ENCODE data around the gene SLC41A3.
A peak's percentile ranks its signal among the peaks of the same experiment; 100 is the strongest.

The SLC41A3 gene

DNA sequence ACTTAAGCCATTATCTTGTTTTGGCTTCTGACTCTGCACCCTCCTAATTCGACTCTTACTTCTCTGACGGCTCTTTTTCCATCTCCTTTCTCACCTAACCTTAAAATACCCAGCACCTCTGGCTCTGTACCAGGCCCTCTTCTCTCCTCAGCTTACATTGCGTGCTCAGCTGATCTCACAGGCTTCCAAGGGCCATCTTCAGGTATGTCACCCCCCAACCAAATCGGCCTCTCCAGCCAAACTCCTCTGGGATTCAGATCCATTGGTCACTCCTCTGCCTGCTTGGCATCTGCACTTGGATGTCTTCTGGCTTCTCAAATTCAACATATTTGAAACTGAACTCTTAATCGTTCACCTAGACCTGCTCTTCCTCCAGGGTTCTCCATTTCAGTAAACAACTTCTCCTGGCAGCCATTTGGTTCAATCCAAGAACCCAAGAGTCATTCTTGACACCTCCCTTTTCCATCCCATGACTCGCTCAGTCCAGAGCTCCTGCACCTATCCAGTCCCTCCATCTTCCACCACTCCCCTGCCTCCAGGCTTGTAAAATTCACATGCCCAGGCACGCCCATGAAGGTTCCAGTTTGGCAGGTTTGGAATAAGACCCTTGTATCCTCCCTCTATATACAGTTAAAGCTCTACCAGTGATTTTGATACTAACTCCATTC, 35.2 kb upstream of the SLC41A3 start:
- TF ChIP-seq, protein P1, sequence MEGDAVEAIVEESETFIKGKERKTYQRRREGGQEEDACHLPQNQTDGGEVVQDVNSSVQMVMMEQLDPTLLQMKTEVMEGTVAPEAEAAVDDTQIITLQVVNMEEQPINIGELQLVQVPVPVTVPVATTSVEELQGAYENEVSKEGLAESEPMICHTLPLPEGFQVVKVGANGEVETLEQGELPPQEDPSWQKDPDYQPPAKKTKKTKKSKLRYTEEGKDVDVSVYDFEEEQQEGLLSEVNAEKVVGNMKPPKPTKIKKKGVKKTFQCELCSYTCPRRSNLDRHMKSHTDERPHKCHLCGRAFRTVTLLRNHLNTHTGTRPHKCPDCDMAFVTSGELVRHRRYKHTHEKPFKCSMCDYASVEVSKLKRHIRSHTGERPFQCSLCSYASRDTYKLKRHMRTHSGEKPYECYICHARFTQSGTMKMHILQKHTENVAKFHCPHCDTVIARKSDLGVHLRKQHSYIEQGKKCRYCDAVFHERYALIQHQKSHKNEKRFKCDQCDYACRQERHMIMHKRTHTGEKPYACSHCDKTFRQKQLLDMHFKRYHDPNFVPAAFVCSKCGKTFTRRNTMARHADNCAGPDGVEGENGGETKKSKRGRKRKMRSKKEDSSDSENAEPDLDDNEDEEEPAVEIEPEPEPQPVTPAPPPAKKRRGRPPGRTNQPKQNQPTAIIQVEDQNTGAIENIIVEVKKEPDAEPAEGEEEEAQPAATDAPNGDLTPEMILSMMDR (IDR thresholded peaks at IDR 0.05), result no peak
- TF ChIP-seq ZFX (IDR thresholded peaks at IDR 0.05; ENCODE audit: borderline replicate concordance), result no peak
- H3K27ac ChIP-seq, result no peak overlapping the region

DNA sequence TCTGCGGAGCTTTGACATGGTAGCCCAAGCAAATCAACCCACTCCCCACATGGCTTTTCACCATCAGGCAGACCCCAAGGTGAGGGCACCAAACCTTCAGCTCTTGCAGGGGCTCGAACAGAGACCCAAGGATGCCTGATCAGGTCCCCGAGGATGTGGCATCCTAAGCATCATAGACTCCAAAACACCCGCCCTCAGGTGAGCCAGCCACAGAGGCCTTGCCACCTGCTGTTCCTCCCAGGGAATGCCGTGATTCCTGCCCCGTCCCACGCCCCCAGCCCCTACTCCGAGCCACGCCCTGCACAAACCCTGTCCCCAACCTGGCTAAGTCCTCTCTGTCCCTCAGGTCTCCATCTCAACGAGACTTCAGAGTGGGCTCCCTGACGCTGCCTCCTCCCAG, 34.7 kb upstream of the SLC41A3 start:
- H3K27ac ChIP-seq, result no peak overlapping the region
- no peak for TF ChIP-seq ZFX (IDR thresholded peaks at IDR 0.05; ENCODE audit: borderline replicate concordance)

- no peak for TF ChIP-seq ZFX (IDR thresholded peaks at IDR 0.05; ENCODE audit: borderline replicate concordance)
- TF ChIP-seq, protein P1 (IDR thresholded peaks at IDR 0.05), result no peak
- H3K27ac ChIP-seq, result no peak overlapping the region
Measured at GRCh38 chr3:126117786-126118185, 33.9 kb upstream of the SLC41A3 start.

- TF ChIP-seq, protein P1 (IDR thresholded peaks at IDR 0.05), result no peak
- no peak for TF ChIP-seq ZFX (IDR thresholded peaks at IDR 0.05; ENCODE audit: borderline replicate concordance)
- H3K27ac ChIP-seq, result no peak overlapping the region
Measured at GRCh38 chr3:126117212-126117611, 33.3 kb upstream of the SLC41A3 start.

- H3K27ac ChIP-seq, result no peak overlapping the region
- no peak for TF ChIP-seq ZFX (IDR thresholded peaks at IDR 0.05; ENCODE audit: borderline replicate concordance)
- TF ChIP-seq, protein P1 (IDR thresholded peaks at IDR 0.05), result no peak
Measured at GRCh38 chr3:126116526-126116925, 32.6 kb upstream of the SLC41A3 start.

DNA sequence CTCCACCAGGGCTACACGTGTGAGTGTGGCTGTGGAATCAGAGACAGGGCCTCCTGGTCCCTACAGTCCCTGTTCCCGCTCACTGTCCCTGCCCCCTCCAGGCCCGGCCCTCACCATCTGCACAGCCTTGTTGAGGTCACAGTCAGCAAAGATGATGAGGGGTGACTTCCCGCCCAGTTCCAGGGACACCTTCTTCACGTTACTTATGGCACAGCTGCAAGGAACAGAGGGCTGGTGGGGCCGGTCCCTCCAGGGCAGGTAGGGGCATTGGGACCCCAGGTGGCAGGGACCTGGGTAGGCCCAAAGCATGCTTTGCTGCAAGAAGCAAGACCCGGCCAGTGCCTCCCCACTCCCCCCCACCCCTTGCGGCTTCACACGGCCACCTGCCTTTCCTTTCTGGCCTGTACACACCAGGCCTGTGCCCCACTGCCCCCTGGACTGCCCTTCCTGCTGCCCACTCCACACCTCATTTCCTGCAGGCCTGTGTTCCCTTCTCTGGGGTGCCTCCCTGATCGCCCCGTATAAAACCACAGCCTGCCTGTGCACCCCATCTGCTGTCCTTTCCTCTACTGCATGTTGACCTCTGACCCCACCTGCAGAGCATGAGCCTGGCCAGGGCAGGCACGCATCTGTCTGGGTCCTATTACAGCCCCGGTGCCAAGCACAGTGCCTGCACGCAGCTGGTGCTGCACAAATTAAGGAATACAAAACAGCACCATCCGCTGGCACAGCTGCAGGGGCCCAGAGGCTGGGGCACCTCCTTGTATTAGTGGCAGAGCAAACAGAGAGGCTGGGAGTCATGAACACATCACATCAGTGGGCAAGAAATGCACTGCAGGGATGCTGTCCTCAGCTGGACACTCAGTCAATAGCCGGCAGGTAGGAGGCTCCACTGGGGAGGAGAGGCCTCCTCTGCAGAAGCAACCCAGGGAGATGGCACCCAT, 30.8 kb upstream of the SLC41A3 start:
- TF ChIP-seq, protein P1 (IDR thresholded peaks at IDR 0.05), result no peak
- TF ChIP-seq ZFX (IDR thresholded peaks at IDR 0.05; ENCODE audit: borderline replicate concordance), result no peak

DNA sequence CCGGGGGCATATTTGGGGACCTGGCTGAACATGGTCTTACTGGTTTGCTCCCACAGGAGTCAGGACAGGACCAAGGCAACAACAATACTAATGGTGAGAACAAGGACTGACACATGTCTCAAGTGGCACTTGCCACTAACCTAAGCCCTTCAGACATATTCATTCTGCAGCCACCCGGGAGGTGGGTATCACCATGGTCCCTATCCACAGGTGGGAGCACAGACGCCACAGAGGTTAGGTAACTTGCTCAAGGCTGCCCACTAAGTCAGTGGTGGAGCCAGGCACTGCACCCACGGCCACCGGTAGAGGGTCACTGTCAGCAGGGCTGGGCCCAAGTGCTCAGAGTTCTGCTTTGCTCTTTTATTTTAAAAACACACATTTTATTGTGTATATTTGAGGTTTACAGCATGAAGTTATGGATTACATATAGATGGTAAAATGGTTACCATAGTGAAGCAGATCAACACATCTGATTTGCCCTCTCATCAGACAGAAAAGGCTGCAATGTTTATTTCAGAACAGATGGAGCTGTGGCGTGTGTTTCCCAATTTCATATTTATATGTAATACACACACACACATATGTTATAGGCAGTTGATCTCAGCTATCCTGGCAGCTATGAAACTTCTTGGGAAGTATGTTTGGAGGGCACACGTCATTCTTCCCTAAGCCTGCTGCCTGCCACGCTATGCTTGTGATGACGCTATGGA, 30.0 kb upstream of the SLC41A3 start:
- TF ChIP-seq, protein P1 (IDR thresholded peaks at IDR 0.05), result peak; percentile 38
- TF ChIP-seq ZFX (IDR thresholded peaks at IDR 0.05; ENCODE audit: borderline replicate concordance), result no peak
- no peak overlapping the region for H3K27ac ChIP-seq

More for the DNA sequence above, 30.8 kb upstream of the SLC41A3 start:
- H3K27ac ChIP-seq, result no peak overlapping the region

All from 22Rv1 (cell line).